Kidney capillary endothelial cell (primary cell): ENCODE measurements around the gene UTS2R.
"Not testable (repeated sequence)": the region's sequence is repeated elsewhere in the genome, so short reads cannot be mapped to it uniquely, and the experiment has no call there.

Experiments used
- DNase-seq: peaks from one replicate; pipeline ENCODE4 v3.0.0-alpha.2; 2018; ENCODE audit warnings: low spot score

UTS2R gene

DNA sequence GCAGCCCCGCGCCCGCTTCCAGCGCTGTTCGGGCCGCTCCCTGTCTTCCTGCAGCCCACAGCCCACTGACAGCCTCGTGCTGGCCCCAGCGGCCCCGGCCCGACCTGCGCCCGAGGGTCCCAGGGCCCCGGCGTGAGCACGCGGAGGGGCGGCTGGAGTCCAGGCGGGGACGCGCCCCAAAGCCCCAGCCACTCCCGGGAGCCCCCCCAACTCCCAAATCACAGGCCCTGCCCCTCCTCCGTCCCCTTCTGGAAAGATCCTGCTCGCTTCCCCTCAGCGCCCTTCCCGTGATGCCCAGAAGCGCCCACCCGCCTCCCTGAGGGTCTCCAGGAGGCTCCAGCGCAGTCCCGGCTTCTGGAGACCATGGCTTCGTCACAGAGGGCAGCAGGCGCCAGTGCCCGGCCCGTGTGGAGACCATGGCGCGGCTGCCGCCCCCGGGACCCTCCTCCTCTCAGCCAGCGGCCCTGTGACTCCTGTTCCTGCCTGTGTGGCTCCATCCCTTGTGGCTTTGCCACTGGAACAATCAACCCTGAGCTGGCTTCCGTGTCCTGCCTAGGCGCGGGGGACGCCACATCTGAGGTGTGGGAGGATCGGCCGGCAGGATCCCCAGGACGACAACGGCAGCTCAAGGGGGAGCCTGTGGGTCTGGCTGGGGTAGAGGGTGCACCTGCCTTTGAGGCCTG lies 3.9 kb downstream of the UTS2R start:
- no peak for DNase-seq

DNA sequence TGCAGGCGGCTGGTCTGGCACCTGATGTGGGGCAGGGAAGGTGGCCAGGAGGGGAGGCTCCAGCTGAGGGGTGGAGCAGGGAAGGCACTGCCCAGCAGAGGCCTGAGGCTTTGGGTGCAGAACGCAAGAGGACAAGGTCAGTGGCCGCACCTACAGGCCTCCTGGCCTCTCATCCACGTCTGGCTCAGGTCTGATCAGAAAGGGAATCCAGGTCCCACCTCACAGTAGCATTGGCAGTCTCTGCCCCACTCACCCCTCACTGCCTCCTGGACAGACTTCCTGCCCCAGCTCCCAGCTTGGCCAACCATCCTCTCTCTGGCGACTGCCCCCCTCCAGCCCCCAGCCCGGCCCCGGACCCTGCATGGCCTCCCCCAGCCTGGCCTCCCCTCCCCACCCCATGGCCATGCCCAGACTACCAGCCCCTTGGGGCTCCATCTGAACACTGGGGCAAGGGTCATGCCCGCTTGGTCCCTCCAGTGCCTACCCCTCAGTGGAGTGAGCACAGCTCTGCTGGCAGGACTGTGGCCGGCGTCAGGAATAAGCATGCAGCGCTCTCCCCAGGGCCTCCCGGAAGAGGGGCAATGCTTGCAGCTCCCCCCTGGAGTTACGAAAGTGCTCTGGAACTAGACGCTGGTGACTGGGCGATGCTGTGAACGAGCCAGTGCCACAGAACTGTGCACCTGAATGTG lies 4.6 kb downstream of the UTS2R start:
- no peak for DNase-seq

DNA sequence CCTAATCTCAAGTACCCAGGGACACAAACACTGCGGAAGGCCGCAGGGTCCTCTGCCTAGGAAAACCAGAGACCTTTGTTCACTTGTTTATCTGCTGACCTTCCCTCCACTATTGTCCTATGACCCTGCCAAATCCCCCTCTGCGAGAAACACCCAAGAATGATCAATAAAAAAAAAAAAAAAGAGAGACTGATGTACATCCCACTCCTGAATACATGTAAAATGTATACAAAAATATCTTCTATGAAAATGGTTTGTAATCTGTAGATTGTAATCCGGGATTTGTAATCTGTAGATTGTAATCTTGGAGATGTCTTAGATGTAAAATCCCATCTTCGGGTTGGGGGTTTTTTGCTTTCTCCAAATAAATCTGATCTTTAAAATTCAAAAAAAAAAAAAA lies 5.7 kb downstream of the UTS2R start:
- not testable (repeated sequence) for DNase-seq

DNA sequence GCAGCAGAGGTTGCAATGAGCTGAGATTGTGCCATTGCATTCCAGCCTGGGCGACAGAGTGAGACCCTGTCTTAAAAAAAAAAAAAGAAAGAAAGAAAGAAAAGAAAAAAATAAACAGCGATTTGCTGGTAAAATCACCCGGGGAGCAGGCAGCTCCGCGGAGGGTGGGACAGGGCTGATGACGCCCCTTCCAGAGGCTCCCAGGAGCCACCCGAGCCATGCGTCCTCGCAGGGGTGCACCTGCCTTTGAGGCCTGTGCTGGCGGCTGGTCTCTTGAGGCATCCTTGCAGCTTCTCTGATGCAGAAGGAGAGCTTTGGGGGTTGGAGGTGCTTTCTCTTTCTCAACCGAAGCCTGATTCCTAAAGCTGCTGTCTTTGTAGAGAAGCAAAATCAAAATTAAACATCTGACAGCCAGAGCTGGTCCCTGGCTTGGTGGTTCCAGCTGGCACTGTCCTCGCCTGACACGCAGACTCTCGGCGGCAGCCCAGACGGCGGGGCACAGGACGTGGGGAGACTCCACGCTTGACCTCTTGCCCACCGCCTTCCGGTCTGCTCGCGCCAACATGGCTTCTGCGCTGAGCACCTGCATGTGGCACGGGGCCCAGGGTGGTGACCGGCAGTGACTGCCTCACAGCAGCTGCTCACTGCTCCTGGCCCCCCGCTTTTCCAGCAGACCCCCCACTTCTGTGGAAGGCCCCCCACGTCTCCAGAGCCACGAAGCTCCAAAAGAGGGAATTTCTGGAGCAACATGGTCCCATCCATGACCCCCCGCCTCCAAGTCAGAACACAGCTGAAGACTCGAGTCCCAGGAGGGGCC lies 6.6 kb downstream of the UTS2R start:
- no peak for DNase-seq

DNA sequence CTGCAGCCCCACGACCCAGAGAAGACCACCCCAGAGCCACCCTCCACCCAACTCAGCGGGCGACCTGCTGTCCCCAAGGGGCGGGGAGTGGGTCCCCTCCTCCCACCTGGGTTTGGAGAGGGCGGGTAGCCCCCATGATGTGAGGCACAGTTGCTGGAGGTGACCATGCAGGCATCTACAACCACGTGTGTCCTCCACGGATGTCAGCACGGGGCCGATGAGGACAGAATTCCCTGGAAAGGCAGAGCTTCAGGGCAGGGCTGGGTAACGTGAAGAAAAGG lies 7.1 kb downstream of the UTS2R start:
- no peak for DNase-seq

DNA sequence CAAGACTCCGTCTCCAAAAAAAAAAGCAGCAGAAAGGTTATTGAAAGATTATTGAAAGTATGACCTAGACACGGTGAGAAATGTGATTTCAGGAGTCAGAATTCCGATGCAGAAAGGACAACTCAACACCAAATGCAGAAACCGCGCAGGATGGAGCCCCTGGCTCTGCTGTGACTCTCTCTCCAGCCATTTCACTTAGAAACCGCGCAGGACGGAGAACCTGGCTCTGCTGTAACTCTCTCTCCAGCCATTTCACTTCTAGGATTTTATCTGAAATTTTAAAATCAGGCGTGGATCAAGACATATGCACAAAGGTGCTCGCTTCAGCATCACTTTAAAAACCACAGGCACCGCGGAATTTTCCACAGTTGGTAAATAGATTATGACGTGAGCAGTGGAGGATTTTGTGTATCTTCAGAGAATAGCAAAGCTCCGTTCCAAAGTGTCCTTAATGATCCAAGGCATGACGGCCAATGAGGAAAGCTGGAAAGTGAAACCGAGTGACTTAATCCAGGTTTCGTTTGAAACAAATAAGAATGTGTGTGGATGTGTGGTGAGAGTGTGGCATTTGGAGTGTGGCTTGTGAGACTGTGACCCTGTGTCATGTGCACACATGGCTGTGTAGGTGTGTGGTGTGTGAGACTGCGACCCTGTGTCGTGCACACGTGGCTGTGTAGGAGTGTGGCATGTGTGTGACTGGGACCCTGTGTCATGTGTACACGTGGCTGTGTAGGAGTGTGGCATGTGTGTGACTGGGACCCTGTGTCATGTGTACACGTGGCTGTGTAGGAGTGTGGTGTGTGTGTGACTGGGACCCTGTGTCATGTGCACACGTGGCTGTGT lies 9.5 kb downstream of the UTS2R start:
- DNase-seq, result no peak

DNA sequence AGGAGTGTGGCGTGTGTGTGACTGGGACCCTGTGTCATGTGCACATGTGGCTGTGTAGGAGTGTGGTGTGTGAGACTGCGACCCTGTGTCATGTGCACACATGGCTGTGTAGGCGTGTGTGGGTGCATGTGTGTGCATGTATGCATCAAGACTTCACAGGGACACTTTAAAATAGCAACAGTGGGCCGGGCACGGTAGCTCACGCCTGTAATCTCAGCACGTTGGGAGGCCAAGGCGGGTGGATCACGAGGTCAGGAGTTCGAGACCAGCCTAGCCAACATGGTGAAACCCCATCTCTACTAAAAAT lies 10.1 kb downstream of the UTS2R start:
- not testable (repeated sequence) for DNase-seq

DNA sequence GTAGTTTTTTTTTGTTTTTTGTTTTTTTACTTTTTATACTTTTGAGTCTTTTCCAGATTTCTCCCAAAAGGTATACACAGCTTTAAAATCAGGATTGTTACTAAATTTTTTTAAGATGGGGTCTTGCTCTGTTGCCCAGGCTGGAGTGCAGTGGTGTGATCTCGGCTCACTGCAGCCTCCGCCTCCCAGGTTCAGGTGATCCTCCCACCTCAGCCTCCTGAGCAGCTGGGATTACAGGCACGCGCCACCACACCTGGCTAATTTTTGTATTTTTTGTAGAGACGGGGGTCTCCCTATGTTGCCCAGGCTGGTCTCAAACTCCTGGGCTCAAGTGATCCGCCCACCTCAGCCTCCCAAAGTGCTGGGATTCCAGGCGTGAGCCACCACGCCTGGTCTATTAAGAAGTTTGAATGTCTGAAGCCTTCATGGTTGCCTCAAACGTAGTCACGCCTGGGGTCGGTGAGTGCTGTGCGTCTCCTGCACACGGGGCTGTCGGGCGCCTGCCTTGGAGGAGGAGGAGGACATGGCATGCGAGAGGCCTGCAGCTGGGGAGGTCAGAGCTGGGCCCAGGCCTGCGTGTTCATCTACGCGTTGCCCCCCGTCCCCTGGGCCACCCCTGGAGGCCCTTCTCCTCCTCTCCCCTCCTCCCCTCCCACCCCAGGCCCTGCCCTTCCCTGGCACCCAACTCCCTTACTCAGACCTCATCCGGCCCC lies 10.8 kb downstream of the UTS2R start:
- DNase-seq, result not testable (repeated sequence)

DNA sequence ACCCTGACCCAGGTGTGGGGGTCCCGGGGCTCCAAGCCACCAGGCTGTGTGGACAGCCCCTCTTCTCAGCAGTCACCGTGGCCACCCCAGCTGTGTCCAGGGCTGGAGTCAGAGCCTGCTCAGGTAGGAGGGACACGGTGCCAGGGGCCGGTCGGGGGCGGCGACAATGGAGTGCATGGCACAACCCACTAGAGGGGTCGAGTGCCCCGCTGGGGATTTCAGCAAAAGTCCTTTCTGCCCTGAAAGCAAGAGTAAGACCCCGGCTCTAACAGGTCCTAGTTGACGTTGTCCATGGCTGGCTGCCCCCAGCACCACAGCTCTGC lies 11.3 kb downstream of the UTS2R start:
- no peak for DNase-seq

DNA sequence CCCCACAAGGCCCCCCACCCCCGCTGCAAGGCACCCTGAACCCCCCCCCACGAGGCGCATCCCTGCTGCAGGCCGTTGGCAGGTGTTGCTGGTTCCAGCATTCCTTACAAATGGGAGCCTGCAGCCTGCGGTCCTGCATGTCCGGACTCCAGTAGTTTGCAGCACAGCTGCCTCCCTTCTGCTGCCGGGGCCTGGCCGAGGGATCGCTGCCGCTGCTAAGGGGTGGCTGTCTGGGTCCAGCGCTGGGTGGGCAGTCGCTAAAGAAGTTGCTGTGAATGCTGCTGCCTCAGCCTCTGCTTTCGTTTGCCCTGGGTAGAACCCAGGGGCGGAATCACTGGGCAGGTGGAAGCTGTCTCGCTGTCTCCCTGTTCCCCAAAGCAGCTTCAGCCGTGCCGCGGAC lies 11.8 kb downstream of the UTS2R start:
- no peak for DNase-seq

DNA sequence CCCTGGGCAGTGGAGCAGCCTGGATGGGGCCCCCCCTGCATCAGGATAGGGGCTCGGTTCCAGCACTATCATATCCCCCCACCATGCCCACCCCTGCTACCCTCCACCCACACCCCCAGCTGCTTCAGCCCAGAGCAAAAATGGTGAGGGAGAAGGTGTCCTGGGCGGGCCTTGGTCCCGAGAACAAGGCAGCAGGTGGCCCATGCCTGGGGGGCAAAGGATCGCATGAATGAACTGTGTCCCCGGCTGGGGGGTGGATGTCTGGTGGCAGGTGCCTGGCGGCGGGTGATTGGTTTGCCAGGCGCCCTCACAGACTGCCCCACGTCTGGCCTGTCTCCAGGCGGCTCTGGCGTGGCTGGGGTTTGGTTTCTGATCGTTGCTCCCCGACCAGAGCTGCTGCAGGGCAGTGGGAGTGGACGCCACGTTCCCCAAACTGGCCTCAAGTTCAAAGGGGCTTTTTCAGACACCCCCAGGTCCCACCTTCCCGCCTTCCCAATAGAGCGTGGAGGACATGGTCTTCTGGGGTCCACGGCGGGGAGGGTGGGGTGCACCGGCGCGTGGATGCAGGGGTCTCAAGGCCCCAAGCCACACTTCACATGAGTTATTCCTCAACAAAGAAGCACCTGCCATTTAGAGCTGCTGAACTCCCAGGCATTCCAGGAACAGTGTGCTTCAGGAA lies 12.6 kb downstream of the UTS2R start:
- DNase-seq, result no peak

DNA sequence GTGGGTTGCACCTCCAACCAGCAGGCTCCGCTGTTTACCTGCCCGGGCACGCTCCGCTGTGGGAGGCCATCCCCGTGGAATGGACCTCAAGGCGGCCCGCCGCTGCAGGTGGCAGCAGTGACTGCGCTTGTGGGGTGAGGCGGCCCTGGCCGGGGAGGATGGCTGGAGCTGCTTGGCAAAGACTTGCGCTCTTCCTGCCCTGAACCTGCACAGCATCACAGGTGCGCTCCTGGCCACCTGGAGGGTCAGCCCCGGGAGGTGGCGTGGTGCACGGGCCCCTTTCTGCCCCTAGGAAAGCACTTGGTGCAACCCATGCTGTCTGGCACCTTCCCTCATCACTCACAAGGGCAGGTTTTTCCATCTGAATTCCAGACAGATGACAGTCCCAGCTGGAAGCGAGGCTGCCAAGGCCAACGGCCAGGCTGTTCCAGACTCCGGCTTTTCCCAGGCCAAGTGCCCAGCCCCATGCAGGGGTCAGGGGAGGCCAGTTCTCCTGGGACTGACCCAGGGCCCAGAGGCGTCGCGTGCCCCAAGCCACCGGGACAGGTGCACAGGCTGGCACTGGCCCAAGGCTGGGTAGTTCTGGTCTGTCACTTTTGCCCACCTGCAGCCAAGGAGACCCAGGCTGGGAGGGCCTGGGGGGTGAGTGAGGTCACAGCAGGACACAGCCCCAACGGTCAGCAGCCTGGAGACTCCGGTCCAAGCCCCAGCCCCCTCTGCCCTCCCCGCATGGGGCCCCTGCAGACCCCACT lies 13.3 kb downstream of the UTS2R start:
- DNase-seq, result no peak

DNA sequence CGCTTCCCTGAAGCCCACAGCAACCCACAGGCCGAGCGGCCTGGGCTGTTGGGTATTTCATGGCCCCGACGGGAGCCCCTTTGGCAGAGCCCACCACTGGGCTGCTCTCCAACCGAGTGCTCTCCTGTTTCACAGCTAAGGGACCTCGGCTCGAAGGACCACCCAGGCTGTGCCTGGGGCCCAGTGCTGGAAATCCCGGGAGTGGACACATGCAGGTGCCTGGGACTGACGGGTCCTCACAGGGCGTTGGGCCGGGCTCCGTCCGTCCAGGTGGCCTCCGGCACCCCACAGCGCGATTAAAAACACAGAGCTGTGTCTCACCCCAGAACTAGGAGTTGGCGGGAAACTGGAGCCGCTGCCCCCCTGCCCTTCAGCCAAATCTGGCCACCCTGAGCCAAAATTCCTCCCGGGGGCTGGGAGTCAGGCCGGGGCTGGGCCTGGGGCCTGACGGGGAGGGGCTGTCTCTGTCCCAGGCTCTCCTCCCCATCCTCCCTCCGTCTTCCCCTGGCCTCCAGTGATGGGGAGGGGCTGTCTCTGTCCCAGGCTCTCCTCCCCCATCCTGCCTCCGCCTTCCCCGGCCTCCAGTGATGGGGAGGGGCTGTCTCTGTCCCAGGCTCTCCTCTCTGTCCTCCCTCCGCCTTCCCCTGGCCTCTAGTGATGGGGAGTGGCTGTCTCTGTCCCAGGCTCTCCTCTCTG lies 14.1 kb downstream of the UTS2R start:
- no peak for DNase-seq

DNA sequence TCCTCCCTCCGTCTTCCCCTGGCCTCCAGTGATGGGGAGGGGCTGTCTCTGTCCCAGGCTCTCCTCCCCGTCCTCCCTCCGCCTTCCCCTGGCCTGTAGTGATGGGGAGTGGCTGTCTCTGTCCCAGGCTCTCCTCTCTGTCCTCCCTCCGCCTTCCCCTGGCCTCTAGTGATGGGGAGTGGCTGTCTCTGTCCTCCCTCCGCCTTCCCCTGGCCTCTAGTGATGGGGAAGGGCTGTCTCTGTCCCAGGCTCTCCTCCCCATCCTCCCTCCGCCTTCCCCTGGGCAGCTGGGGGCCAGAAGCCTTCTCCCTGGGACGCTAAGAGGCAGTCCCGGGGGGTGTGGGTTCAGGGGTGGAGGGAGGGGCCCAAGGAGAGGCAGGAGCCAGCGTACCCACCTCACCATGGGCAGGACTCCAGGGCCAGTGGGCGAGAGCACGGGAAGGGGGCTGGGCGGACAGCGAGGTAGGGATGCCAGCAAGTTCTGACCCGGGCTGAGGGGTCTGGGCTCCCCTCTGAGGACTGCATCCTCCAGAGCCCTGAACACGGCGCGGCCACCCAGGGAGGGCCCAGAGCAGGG lies 14.8 kb downstream of the UTS2R start:
- no peak for DNase-seq

DNA sequence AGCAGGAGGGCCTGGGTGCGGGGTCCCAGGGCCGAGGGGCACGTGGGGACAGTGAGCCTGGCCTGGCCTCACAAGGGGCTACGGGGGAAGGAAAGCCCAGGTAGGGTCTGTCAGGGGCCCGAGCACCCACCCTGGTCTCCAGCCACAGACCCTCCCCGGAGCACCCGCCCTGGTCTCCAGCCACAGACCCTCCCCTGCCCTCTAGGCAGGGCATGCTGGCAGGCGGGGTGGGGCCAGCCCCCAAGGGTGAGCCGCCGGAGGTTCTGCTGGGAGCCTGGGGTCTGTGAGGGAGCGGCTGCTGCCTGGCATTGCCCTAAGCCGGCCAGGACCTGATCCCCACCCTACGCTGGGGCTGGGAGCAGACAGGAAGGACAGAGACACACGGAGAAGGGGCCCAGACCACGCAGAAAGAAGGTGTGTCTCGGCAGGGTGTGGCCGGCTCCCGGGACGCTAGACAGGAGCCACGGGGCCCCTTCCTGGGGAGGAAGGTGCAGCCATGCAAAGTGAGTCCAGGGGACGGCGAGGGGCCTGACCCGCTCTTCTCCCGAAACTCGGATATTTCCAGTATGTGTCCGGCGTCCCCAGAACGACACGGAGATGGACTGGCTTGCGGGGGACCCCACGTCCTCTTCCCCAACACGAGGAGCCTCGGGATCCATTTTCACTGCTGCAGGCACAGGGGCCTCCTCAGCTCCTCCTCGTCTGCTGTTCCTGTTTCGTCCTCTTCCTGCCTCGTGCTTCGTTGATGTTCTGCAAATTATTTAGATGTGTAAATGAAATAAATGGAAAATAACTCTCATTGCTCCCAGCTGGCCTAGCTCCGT lies 15.5 kb downstream of the UTS2R start:
- DNase-seq, result no peak

DNA sequence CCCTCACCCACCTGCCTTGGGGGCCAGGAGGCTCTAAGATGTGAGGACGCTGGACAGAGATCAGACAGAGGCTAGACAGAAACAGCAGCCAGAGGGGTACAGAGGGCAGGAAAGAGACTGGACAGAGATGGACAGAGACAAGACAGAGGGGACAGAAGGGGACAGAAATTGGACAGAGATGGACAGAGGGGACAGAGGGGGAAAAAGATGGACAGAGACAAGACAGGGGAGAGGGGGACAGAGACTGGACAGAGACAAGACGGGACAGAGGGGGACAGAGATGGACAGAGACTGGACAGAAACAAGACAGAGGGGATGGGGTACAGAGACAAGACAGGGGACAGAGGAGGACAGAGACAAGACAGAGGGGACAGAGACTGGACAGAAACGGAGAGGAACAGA lies 16.1 kb downstream of the UTS2R start:
- no peak for DNase-seq

DNA sequence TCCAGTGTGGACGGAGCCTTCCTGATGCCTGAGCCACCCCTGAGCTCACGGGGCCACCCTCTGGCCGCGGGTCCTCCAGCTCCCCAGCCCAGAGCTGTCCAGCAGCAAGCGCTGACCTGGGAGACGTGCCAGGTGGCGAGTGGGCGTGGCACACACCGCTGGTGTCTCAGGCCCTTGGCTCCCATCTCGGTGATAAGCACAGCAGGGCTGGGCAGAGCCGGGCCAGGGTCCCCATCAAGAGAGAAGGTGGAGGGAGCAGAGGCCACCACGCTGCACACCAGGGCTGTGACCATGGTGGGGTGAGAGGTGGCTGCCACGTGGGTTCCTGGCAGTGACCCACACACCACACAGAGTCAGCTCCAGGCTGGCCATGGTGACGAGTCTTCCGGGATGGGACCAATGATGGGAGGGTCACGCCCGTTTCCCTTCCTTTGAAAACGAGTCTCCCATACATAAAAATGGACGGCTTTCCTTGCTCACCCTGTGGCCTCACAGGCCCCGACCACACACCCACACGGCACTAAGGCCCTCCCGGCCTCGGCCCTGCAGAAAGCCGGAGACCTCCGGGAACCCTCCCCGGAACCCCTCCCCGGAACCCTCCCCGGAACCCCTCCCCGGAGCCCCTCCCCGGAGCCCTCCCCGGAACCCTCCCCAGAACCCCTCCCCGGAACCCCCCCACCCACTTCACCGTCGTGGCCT lies 16.8 kb downstream of the UTS2R start:
- DNase-seq, result no peak

DNA sequence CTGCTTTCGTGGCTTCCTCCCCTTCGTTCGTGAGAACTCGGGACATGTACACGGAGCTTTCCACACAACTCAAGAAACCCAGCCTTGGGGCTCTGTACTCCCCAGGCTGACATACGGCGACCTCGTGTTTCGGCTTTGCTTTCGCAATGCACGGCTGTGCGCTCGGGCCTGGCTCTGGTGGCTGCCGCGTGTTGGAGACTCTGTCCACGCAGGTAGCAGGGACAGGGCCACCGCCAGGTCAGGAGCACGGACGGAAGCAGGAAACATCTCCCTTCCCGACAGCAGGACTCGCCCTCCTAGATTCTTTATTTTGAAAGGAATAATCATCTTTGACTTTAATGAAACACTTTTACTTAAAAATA lies 17.3 kb downstream of the UTS2R start:
- DNase-seq, result no peak
